ENCODE results near the gene RNF5.
"Not testable (repeated sequence)": the region's sequence is repeated elsewhere in the genome, so short reads cannot be mapped to it uniquely, and the experiment has no call there.

RNF5 gene

GRCh38 chr6:32176476-32177182 lies 1.6 kb upstream of the RNF5 start:
- no peak for DNase-seq

GRCh38 chr6:32177183-32177787 lies 920 bp upstream of the RNF5 start:
- peak; percentile 78 to 79 for DNase-seq

- no peak for DNase-seq
Observed at GRCh38 chr6:32178547-32179440, 589 bp downstream of the RNF5 start.

DNA sequence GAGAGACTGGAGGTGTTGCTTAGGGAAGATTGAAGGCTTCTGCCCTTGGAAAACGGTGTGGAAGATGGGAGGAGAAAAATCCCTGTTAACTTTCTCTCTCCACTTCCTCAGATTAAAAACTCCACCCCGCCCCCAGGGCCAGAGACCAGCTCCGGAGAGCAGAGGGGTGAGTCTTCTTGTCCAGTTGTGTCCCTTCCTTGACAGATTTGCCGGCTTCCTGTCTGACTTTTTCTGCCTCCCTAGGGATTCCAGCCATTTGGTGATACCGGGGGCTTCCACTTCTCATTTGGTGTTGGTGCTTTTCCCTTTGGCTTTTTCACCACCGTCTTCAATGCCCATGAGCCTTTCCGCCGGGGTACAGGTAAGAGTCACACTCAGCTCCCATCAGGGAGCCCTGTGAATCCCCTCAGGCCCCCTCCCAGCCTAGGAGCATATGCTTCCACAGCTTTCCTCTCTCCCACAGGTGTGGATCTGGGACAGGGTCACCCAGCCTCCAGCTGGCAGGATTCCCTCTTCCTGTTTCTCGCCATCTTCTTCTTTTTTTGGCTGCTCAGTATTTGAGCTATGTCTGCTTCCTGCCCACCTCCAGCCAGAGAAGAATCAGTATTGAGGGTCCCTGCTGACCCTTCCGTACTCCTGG lies 1.7 kb downstream of the RNF5 start:
- no peak for DNase-seq

DNA sequence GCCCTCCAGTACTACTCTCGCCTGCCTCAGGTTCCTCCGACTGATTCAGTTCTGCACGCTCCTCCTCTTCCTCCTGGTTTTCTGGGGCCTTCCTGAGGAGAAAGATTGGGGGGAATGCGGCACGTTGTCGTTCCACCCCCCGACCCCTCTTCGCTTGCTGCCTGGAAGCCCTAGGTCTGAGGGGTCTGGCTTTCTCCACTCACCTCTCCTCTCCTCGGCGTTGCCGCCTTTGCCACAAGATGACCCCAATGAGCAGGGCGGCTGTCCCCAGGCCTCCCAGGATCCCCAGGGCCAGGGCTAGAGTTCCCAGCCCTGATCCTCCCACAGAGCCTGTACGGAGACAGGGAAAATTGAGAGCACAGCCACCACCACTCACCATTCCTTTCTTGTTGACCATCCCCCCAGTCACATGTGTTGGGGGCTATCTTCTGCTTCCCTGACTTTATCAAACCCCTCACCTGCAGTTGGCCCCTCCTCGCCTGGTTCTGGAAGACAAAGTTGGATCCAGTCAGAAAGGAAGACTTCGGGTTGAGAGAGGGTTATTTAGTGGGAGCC lies 3.0 kb downstream of the RNF5 start:
- DNase-seq: no peak

- no peak for DNase-seq
Observed at GRCh38 chr6:32181915-32182529, 3.8 kb downstream of the RNF5 start.

- DNase-seq: no peak
Observed at GRCh38 chr6:32182555-32182981, 4.4 kb downstream of the RNF5 start.

GRCh38 chr6:32183030-32183429 lies 4.8 kb downstream of the RNF5 start:
- no peak for DNase-seq

GRCh38 chr6:32183483-32184083 lies 5.4 kb downstream of the RNF5 start:
- DNase-seq: no peak

GRCh38 chr6:32184084-32184640 lies 6.0 kb downstream of the RNF5 start, which contains the start of gene AGER:
AGER (minus strand) TSS chr6:32184253; CDS start chr6:32184222, 31 bp downstream.
- no peak for DNase-seq

GRCh38 chr6:32185681-32186131 lies 7.5 kb downstream of the RNF5 start:
- DNase-seq: not testable (repeated sequence)

GRCh38 chr6:32186151-32186840 lies 8.1 kb downstream of the RNF5 start:
- not testable (repeated sequence) for DNase-seq

GRCh38 chr6:32187009-32187709 lies 9.0 kb downstream of the RNF5 start:
- DNase-seq: no peak

- DNase-seq: not testable (repeated sequence)
Observed at GRCh38 chr6:32187725-32188380, 9.6 kb downstream of the RNF5 start.

DNA sequence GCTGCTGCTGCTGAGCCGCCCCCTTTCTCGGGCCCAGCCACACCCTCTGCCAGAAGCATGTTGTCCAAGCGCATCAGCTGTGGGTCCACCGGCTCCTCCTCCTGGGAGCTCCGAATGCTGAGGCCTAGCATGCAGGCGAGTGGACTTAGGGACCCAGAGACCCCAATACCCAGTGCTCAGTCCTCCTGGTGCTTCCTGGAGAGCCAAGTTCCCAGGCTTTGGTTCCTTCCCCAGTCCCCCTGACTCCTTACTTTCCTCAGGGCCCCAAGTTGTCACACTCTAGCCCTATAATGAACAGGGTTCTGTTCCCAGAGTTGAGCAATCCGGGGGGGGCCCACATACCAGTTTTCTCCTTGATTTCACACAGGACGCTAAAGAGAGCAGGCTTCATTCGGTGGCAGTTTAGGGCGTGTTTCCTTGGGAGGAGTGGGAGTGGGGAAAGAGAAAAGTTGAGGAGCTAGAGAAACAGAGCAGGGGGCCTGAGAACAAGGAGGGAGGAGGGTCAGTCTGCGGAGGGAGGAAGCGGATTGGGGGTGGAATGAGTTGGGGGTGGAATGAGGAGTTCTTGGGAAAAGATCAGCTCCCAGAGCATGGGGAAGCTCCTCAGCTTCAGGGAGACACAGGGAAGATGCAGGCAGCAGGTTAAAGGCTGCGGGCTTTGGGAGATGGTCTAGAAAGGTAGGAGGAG lies 10.3 kb downstream of the RNF5 start:
- DNase-seq: no peak

GRCh38 chr6:32189069-32189741 lies 11.0 kb downstream of the RNF5 start:
- no peak for DNase-seq

- DNase-seq: no peak
Observed at GRCh38 chr6:32189742-32190053, 11.5 kb downstream of the RNF5 start.

GRCh38 chr6:32190054-32190851 lies 12.0 kb downstream of the RNF5 start, which contains the start of gene PBX2:
PBX2 (minus strand) TSS chr6:32190202; CDS start chr6:32189915, 287 bp downstream.
- DNase-seq: peak; percentile 49 to 71

Measured in SHP77 (cell line).